Umbilical cord (tissue), 2 donors: ENCODE data around the gene GALNT8. TPM values are rescaled to one million over a fixed set of nuclear protein-coding genes. Genes with fewer than 3 reads are reported as not detected.
A peak's percentile ranks its signal among the peaks of the same experiment; 100 is the strongest.
"Not testable (repeated sequence)": the region's sequence is repeated elsewhere in the genome, so short reads cannot be mapped to it uniquely, and the experiment has no call there.

Experiments
- DNase-seq: peaks from one replicate; pipeline ENCODE4 v3.0.0-alpha.2; 2015; ENCODE audit warnings: low spot score
- total RNA-seq: library from RNA; depleted of rRNA; stranded (reverse); fragments of >200 nt; gene quantifications from one replicate; pipeline ENCODE4 v1.2.3, GENCODE V29; 2014; ENCODE audit warnings: low replicate concordance; ENCODE audit not compliant: insufficient read depth

Gene GALNT8
- total RNA-seq, 1 donor from 2014 or later = 6.0 TPM

DNA sequence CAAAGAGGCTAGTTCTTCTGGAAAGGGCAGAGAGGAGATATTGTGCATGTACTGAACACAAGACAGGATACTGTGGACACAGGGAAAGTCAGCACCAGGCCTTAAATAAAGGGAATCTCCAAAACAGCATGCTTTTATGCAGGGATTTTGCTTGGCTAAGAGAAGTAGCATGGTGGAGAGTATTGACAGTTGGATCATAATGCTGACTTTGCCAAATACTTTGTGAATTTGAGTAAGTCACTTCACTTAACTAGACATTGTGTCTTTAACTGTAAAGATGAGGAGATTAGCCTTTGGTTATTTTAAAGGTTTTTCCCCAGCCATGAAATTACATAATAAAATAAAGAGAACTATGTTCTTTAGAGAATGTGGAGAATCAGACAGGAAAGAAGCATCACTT is 24.5 kb downstream of the GALNT8 start:
- no peak for DNase-seq

DNA sequence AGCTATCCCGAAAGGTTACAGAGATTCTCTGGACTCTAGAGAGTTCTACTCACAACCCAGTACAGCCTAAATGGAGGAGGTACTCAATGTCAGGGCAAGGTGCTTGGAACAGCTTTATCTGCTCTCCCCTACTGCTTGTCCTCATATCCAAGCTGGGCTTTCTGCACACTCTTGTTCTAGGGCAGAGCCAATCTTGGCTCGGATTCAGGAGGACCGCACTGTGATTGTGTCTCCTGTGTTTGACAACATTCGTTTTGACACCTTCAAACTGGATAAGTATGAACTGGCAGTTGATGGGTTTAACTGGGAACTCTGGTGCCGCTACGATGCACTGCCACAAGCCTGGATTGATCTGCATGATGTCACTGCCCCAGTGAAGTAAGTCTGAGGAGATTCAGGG is 25.0 kb downstream of the GALNT8 start:
- no peak for DNase-seq

DNA sequence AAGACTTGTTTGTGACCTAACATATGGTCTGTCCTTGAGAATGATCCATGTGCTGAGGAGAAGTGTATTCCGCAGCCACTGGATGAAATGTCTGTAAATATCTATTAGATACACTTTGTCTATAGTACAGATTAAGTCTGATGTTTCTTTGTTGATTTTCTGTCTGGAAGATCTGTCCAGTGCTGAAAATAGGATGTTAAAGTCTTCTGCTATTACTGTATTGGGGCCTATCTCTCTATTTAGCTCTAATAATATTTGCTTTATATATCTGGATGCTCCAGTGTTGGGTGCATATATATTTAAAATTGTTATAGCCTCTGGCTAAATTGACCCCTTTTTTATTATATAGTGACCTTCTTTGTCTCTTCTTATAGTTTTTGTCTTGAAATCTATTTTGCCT is 31.5 kb downstream of the GALNT8 start:
- DNase-seq = not testable (repeated sequence)

DNA sequence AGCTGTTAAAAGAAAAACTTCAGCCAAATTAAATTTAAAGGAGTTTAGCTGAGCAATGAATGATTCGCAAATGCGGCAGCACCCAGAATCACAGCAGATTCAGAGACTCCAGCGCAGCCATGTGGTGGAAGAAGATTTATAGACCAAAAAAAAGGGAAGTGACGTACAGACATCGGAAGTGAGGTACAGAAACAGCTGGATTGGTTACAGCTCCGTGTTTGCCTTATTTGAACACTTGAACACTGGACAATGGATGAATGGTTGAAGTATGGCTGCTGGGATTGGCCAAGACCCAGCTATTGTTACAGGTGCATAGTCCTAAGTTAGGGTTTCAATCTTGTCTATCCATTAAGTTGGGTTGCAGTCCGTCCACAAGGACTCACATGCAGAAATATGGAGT is 42.6 kb downstream of the GALNT8 start:
- no peak for DNase-seq

DNA sequence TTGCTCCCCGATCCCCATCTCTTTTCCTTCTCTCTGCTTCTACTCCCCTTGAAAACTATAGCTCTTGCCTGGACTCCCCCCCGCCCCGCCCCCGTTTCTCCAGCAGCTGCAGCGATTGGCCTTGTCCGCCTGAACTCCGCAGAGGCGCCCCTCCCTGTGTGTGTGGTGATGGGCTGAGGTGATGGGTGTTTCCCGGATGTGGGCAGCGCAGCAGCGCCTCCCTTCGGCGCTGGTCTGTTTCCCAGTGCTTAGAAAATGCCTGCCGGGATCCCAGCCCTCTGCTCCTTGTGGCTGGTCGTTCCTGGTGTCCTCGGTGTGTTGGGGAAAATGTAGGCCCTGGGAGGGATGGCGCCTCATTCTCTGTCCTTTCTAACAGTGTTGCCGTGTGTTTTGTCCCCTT is 43.3 kb downstream of the GALNT8 start:
- peak; percentile 27 for DNase-seq

DNA sequence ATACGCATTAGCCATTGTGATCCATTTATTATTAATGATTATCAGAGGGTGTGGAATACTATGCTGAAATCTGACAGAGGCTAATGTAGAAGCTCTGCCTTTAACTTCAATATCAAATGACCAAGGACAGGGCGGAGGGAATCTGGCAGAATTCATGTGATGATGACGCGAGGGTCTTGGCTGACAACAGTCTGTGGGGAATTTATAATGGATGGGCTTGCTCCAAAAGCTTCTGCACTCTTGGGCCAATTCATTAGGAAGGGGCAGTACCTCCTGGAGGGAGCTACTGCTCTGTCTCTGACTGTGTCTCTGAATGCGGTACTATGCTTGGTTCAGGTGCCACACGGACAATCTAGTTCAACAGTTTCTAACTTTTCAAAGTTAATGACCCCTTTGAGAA is 46.2 kb downstream of the GALNT8 start:
- DNase-seq = no peak

DNA sequence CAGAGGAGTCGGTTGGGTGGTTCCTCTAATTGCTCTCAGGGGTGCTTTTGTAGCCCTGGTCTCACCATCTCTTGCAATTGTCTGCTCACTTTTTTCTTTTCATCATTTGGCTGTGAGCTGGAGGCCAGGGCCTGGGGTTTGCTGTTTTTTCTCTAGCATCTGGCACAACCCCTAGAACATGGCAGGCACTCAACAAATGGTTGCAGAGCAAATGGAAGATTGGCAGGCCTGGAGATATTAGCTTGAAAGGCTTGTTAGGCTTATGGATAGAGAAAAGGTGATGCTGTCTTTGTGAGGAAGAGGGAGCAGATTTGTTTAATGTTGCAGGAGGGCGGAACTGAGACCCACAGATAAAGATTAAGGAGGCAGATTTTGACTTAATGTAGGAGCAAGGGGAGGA is 47.0 kb downstream of the GALNT8 start:
- no peak for DNase-seq

DNA sequence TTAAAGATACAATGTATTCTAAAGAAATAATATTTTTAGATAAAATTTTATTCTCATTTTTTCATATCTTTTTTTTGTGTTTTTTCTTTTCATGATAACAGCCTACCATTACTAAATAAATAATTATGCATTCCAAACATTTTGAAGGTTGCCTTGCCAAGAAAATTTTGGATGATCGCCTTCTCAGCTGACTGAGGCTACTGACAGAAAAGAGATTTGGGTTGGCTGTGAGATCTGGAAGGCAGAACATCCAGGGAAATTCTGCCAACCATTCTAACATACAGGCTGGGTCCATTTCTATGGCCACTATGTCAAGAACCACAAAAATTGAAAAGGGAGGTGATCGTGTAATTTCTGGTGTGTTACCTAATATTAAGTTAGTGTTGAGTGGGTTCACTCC is 48.1 kb downstream of the GALNT8 start:
- no peak for DNase-seq

DNA sequence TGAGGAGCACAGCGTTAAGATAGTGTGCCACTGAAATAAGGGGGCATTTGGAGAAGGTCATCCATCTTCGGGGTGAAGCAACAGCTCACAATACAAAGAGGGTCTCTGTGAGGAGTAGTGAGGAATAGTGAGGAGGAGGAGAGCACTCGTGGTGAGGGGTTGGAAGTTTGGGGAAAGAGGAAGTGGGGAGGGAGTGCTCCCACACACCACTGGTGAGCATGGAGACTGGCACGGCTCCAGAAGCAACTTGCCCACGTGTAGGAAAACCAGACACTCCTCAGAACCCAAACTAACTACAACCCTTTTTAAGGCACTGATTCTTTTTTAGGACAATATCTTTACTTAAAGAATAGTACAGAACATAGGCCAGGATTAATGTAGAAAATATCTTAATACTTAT is 48.9 kb downstream of the GALNT8 start:
- DNase-seq = no peak

DNA sequence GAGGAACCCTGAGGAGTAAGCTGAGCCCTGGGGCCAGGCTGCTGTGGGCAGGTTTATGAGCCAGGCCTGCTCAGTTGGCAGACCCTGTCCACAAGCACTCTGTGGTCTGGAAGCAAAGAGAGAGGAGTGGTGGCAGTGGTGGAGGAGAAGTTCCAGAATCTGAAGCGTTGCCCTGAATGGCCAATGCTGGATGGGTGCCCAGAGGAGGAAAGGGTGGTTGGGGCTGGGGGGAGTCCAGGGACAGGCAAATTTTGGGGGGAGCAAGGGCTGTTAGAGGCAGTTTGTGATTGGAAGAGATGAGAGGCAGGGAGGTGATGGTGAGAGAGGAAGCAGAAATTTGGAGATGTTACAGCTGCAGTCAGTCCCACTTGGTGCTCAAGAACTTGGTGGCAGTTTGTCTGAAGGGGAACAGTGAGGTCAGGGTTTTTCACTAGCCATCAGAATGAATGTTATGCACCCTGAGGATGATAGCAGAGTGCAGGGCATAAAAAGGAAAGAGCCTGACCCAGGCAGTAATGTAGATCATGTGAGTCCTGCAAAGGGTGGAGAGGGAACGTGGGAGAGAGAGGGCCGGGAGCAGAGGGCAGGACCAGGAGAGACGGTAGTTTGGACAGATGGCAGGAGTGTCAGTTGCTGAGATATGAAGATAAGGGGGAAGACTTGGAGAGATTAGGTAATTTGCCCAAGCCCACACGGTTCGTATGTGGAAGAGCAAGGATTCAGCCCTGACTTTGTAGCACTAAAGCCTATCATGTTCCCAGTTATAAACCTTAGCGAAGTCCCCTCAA is 51.2 kb downstream of the GALNT8 start:
- DNase-seq = no peak

DNA sequence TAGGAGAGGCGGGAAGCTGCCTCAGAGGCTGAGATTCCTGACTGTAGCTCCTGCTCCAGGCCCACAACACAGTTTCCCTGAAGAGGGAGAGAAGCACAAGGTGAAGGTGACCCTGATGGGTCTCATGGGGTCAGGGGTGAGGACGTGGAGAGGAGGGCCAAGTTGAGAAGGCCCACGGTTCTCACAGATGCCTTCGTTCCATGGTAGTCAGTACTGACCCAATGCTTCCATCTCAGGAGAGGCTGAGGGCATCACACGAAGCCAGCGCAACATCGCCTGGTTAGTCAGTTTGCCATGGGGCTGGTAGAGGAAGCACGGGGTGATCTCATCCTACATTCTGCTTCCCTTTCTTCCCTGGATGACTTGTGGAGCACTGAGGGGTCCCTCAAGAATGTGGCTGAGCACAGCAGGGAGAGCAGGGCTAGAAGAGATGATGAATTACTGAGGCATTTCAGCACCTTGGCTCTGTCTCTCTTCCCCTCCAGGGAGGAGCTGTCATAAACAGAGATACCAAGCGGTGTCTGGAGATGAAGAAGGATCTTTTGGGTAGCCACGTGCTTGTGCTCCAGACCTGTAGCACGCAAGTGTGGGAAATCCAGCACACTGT is 51.9 kb downstream of the GALNT8 start:
- DNase-seq = no peak

DNA sequence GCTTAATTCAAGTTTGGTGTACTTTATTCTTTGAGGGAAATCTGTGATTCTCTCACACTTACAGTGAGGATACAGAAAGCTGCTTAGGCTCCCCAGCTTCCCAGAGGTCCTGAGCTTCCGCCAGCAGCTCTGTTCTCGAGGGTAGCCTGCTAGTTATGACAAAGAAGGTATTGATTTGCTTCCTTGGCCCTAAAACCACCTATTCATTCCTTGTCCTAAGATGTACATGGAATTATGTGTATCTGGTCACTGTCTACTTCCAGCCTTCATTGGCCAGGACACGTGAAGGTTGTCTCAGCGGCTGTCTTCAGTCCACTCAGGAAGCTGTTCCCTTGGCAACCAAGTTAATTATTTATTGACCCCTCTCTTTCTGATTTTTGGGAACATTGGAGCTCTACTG is 55.7 kb downstream of the GALNT8 start:
- no peak for DNase-seq

DNA sequence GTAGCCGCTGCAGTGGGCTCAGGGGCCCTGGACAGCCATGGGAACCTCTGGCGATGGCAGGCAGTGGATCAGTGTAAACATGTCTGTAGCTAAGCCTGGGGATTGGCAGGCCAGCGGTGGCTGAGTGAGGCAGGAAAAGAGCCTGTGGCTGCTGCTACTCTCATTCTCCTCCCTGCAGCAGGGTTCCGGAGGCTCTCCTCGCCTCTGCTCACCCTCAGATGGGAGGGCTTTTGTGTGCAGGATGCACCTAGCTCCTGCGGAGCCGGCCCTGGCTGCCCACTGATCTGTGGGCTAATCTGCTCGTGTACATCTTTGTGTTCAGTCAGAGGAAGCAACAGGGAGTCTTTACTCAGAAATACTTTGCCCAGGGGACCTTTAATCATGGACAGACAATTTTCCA is 59.5 kb downstream of the GALNT8 start:
- DNase-seq = no peak

DNA sequence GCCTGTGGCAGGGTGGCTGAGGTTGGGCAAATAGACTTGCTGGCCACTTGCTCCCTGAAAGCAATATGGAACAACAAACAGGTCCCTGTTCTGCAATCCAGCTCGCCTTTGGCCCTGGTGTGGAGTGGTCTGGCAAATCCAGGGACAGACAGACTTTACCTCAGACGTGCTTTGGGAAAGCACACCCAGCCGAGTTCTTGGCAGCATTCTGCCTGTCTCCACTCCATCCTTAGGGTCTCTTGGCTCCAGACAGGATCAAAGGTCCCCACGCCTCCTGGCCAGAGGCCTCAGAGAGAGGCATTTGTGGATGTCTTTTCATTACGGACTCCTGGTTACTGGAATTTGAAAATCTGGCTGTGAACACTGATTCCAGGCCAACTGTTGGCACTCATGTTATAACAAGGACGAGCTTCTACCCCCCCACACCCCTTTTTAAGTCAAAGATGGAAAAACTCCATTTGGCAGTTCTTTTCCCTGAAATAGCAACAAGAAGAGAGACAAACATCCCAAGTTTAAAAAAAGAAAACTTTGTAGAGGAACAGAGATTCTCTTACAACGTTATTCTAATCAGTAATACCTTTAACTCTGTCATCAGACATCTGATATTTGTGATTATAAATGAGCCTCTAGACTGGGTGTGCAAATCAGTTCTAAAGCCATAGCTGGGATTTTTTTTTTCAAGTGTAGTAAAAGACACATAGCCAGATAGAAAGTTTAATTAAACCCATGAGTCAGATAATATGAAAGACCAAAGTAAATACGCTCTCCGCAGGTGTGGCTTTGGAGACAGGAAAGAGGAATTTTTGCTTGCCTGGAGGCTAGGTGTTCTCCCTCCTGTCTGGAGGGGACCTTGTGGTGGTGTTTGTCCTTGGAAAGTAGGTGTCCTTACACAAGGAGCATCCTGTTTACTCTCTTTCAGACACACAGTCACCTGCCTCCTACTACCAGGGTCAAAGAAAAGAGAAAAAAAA is 60.7 kb downstream of the GALNT8 start:
- no peak for DNase-seq

DNA sequence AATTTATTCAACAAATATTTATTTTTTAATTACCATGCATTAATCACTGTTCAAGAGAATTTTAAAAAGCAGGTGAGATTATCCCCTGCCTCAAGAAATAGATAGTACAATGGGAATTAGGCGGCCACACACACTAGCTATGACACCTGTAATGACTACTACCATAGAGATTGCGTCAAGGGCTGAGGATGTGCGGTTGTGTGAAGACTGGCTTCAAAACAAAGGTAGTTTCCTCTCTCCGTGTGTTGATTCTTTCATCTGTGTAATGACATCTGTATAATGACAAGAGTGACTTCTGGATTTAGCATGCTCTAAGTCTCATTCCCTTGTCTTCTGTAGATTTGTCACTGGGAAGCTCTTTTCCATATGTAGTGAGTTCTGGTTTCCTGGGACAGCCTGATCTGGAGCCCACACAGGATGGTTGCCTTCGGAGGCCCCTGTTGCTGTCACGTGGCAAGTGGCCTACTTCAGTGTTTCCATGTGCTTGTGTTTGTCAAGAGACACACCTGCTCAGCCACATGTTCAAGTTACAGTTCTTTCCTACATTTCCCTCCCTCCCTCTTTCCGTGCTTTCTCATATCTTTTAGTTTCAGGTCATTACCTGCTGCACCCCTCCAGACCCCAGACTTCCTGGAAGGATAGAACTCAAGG is 64.3 kb downstream of the GALNT8 start:
- DNase-seq = no peak

DNA sequence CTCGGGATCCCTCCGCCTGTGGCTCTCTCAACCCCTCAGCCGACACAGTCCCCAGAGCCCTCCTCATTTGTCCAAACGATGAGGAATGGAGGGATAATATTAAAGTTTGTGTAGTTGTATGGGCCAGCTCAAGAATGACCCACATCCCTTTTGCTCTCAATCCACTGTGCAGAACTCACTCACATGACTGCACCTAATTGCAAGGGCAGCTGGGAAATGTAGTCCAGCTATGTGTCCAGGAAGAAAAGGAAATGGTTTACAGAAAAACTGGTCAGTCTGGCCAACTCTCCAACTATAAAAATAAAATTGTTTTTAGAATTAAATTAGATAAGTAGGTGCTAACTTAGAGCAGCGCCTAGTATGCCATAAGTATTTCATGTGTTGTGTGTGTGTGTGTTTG is 66.6 kb downstream of the GALNT8 start:
- DNase-seq = no peak

DNA sequence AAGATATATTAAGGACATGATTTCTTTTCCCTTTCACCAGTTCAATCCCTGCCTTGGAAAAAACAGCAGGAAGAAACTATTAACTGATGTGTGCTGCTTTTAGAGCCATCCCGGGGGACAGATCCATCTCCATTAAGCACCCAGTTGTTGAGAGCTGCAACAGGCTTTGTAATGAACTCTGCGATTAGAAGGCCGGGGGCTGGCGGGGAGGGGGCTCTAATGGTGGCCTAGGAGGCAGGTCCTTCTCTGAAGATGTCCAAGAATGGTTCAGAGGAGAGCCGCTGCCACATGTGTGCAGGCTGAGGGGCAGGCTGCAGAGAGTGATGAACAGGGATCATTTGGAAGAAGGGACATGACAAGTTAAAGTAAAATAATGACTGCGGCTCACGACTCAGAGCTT is 67.8 kb downstream of the GALNT8 start:
- DNase-seq = no peak

DNA sequence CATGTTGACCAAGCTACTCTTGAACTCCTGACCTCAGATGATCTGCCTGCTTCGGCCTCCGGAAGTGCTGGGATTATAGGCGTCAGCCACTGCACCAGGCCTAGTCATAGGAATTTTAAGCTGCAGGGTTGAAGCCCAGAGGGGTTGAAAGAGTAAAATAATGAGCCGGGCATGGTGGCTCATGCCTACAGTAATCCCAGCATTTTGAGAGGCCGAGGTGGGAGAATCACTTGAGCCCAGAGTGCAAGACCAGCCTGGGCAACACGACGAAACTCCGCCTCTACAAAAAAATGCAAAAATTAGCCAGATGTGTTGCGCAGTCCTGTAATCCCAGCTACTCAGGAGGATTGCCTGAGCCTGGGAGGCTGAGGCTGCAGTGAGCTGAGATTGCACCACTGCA is 69.6 kb downstream of the GALNT8 start:
- DNase-seq = no peak

DNA sequence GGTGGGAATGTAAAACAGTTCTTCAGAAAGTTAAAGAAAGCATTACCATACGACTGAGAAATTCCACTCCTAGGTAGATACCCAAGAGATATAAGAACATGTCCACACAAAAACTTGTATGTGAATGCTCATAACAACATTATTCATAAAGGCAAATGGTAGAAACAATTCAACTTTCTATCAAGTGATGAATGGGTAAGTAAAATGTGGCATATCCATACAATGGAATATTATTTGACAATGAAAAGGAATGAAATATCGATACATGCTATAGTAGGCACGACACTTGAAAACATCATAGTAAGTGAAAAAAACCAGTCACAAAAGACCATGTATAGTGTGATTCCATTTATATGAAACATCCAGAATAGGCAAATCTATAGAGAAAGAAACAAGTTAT is 71.3 kb downstream of the GALNT8 start:
- DNase-seq = no peak

DNA sequence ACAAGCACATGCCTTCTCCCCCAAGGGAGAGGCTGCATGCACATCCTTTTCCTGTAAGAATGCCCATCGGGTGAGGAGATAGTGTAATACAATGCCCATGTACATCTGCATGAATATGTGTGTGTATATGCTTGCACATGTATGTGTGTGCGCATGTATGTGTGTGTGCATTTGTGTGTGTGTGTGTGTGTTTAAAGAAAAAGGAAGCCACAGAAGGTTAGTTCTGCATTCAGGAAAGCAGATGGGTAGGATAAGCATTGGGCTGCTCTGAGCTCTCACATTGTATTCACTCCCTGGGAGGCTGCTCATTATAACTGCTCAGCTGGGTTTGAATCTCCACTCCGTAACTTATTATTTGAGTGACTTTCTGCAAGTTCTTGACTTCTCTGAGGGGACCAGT is 74.3 kb downstream of the GALNT8 start:
- DNase-seq = no peak

DNA sequence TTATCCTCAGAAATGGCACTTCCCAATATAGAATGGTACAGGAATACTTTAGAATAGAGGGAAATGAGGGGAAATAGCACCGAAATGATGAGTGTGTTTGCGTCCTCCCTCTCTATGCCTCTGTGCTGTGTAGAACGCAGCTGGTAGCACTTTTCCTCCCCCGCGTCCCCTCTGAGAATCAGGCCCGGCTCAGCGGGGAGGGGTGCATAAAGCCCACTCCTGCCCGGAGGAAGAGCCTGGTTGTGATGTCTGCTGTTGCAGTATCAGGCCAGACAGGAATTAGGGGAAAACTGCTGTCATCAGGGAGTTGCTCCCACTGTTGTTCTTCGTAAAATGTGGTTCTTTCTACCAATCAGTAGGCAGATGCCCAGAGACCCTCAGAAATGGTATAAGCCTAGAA is 76.0 kb downstream of the GALNT8 start:
- no peak for DNase-seq
